Hepatocyte (in vitro differentiated cells): Measurements from ENCODE around the gene CTXND1.

Experiments used
- EZH2 ChIP-seq: fragments of 200-600 bp; sonication (generic); IDR thresholded peaks from 2 replicates; pipeline ENCODE4 v1.6.1; 2016; ENCODE audit warnings: antibody characterized with exemption, mild to moderate bottlenecking, borderline replicate concordance
- EZH2phosphoT487 ChIP-seq: fragments of 200-600 bp; sonication (generic); IDR thresholded peaks from one replicate; pipeline ENCODE4 v1.6.1; 2018; ENCODE audit warnings: antibody characterized with exemption, mild to moderate bottlenecking, low read depth, moderate library complexity; ENCODE audit not compliant: unreplicated experiment, severe bottlenecking
- TF ChIP-seq, protein P1 (sequence below): fragments of 200-600 bp; sonication (generic); IDR thresholded peaks from 2 replicates; pipeline ENCODE4 v1.5.1; 2016; ENCODE audit warnings: antibody characterized with exemption, mild to moderate bottlenecking; ENCODE audit not compliant: poor library complexity

DNA sequence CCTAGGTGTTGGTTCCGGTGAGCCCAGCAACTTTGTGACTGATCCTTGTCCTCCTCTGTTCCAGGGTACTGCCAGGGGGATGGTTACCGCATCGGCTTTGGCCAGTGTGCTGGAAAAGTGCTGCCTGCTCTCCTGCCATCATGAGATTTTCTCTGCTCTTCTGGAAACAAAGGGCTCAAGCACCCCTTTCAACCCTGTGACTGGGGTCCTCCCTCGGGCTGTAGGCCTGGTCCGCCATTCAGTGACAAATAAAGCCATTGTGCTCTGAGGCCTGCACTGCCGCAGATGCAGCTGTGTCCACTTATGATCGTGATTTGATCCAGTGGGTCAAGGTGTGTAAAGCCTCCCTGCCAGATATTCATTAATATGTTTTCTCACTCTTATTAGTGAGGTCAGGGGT lies 65.9 kb downstream of the CTXND1 start:
- TF ChIP-seq, protein P1, sequence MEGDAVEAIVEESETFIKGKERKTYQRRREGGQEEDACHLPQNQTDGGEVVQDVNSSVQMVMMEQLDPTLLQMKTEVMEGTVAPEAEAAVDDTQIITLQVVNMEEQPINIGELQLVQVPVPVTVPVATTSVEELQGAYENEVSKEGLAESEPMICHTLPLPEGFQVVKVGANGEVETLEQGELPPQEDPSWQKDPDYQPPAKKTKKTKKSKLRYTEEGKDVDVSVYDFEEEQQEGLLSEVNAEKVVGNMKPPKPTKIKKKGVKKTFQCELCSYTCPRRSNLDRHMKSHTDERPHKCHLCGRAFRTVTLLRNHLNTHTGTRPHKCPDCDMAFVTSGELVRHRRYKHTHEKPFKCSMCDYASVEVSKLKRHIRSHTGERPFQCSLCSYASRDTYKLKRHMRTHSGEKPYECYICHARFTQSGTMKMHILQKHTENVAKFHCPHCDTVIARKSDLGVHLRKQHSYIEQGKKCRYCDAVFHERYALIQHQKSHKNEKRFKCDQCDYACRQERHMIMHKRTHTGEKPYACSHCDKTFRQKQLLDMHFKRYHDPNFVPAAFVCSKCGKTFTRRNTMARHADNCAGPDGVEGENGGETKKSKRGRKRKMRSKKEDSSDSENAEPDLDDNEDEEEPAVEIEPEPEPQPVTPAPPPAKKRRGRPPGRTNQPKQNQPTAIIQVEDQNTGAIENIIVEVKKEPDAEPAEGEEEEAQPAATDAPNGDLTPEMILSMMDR = no peak
- no peak for TF ChIP-seq EZH2
- TF ChIP-seq EZH2phosphoT487 = no peak
